Breast epithelium (tissue), 4 donors: ENCODE data around the gene FAM107A. TPM values are rescaled to one million over a fixed set of nuclear protein-coding genes. Genes with fewer than 3 reads are reported as not detected.

Experiments used
- DNase-seq, 2 donors: peaks; one replicate each; pipeline ENCODE4 v3.0.0-alpha.2; 2019; ENCODE audit warnings: low spot score in 2 of 2
- H3K27ac ChIP-seq, 2 donors: fragments of 200-600 bp; sonication (generic) in 1 of 2; one replicate each; pipeline ENCODE4 v1.5.1; 2016 to 2019; ENCODE audit warnings: mild to moderate bottlenecking in 1 of 2
- H3K27me3 ChIP-seq, 2 donors: fragments of 200-600 bp; sonication (generic) in 1 of 2; one replicate each; pipeline versions ENCODE4 v1.5.1 to v1.6.0; 2017 to 2019; ENCODE audit warnings: control low read depth in 1 of 2, mild to moderate bottlenecking in 1 of 2
- H3K36me3 ChIP-seq: fragments of 200-600 bp; one replicate; pipeline ENCODE4 v1.5.1; 2019
- H3K4me1 ChIP-seq, 2 donors: fragments of 200-600 bp; sonication (generic); one replicate each; pipeline ENCODE4 v1.5.1; 2016 to 2019; ENCODE audit warnings: control low read depth in 1 of 2
- H3K4me3 ChIP-seq, 3 donors: fragments of 200-600 bp; sonication (generic); 1 replicate in 2 of 3; 2 replicates in 1 of 3; pipeline ENCODE4 v1.5.1; 2016 to 2019; ENCODE audit warnings: mild to moderate bottlenecking in 3 of 3, moderate library complexity in 2 of 3
- H3K9me3 ChIP-seq, 2 donors: fragments of 200-600 bp; sonication (generic) in 1 of 2; one replicate each; pipeline ENCODE4 v1.5.1; 2016 to 2019; ENCODE audit warnings: control low read depth in 1 of 2
- POLR2A ChIP-seq: fragments of 450-650 bp; IDR thresholded peaks from one replicate; pipeline ENCODE4 v1.6.1; 2016; ENCODE audit warnings: antibody characterized with exemption, mild to moderate bottlenecking, moderate library complexity
- POLR2AphosphoS5 ChIP-seq, 3 donors: sonication (generic); formaldehyde crosslinking; IDR thresholded peaks; one replicate each; pipeline ENCODE4 v1.6.1; 2017; ENCODE audit warnings: antibody characterized with exemption in 3 of 3
- intact Hi-C: fragments of 100-400 bp; cut with DNase I; formaldehyde crosslinking; loops from one replicate; pipeline ENCODE4 v1.15.1; 2023; ENCODE audit warnings: low total_unique reads
- total RNA-seq, 3 donors: library from RNA; depleted of rRNA; stranded (reverse); fragments of >200 nt; gene quantifications; one replicate each; pipeline ENCODE4 v1.1.0, GENCODE V29; 2016
- TF ChIP-seq, protein P1 (sequence below), 3 donors: fragments of 450-650 bp; IDR thresholded peaks; one replicate each; pipeline ENCODE4 v1.5.1; 2016 to 2017; ENCODE audit warnings: antibody characterized with exemption in 3 of 3, mild to moderate bottlenecking in 3 of 3, moderate library complexity in 3 of 3

FAM107A gene
- total RNA-seq, 3 donors from 2014 or later = 17.7 to 64.5 (median 31.9) TPM

DNA sequence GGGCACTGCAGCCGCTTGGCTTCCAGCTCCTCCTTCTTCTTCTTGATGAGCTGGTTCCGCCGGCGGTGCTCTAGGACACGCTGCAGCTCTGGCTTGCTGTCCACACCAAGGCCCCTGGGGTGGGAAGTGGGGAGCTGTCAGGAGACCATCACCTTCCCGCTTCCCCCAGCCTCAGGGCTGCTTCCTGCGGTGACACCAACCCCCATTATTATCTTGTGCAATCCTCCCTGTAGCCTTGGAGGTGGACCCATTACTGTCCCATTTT lies 10.0 kb downstream of the FAM107A start:
- Histone ChIP-seq H3K4me3 (no peak overlapping the region), H3K4me1 (no peaks in the 10 kb centered on the region), H3K36me3 (no peaks in the 10 kb centered on the region), H3K9me3 (no peaks in the 10 kb centered on the region), H3K27ac (no peak overlapping the region), H3K27me3 (no peaks in the 10 kb centered on the region)
- intact Hi-C loops = loop anchor here (5.0 kb wide), 1 partner anchor 50 kb away; no protein-coding TSS in a partner anchor
- no peak for DNase-seq
- TF ChIP-seq, protein P1, sequence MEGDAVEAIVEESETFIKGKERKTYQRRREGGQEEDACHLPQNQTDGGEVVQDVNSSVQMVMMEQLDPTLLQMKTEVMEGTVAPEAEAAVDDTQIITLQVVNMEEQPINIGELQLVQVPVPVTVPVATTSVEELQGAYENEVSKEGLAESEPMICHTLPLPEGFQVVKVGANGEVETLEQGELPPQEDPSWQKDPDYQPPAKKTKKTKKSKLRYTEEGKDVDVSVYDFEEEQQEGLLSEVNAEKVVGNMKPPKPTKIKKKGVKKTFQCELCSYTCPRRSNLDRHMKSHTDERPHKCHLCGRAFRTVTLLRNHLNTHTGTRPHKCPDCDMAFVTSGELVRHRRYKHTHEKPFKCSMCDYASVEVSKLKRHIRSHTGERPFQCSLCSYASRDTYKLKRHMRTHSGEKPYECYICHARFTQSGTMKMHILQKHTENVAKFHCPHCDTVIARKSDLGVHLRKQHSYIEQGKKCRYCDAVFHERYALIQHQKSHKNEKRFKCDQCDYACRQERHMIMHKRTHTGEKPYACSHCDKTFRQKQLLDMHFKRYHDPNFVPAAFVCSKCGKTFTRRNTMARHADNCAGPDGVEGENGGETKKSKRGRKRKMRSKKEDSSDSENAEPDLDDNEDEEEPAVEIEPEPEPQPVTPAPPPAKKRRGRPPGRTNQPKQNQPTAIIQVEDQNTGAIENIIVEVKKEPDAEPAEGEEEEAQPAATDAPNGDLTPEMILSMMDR (IDR thresholded peaks at IDR 0.05) = no peak
- TF ChIP-seq POLR2A (no peak), POLR2AphosphoS5 (IDR thresholded peaks at IDR 0.05) (no peak)

GRCh38 chr3:58566398-58567250 lies 10.6 kb downstream of the FAM107A start:
- no peaks in the 10 kb centered on the region for H3K9me3 ChIP-seq
- TF ChIP-seq POLR2AphosphoS5 (IDR thresholded peaks at IDR 0.05) (no peak), POLR2A (no peak)
- TF ChIP-seq, protein P1 (IDR thresholded peaks at IDR 0.05) = no peak
- no peaks in the 10 kb centered on the region for H3K4me1 ChIP-seq
- peak in 1 of 2 donors; percentile 1 for DNase-seq
- intact Hi-C loops = loop anchor here (5.0 kb wide), 1 partner anchor 51 kb away; no protein-coding TSS in a partner anchor
- H3K36me3 ChIP-seq = no peaks in the 10 kb centered on the region
- H3K4me3 ChIP-seq = no peak overlapping the region
- H3K27ac ChIP-seq = no peak overlapping the region
- H3K27me3 ChIP-seq = no peaks in the 10 kb centered on the region

DNA sequence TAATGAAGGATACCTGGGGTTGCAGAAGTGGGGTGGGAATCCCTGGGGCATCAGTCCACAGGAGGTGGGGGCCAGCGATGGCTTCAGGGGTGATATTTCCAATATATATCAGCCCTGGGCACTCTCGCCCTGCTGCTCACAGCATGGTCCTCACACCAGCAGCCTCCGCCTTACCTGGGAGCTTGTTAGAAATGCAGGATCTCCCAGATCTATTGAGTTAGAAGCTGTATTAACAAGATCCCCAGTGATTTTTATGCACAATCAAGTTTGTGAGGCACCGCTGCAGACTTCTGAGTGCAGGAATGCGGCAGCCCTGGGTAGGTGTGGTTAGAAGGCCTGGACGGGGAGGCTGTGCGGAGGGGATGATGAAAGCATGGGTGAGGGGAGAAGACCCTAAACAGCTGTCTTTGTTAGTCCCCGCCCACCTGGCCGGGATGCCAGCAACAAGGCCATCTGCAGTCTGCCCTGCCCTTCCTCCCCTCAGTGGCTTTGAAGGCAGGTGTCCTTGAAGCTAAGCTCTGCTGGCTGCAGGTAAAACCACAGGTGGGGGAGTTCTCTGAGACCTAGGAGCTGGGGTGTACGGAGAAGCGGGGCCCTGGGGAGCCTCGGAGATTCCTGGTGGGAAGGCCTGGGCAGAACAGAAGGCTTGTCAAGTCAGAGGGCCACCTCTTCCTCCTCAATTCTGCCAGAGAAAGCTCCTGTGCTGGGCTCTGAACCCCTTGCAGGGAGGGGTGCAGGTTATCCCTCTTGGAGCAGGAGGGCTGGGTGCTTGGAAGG lies 11.4 kb downstream of the FAM107A start:
- TF ChIP-seq, protein P1 (IDR thresholded peaks at IDR 0.05) = no peak
- TF ChIP-seq POLR2AphosphoS5 (IDR thresholded peaks at IDR 0.05) (no peak), POLR2A (no peak)
- Histone ChIP-seq H3K4me3 (no peak overlapping the region), H3K36me3 (no peaks in the 10 kb centered on the region), H3K9me3 (no peaks in the 10 kb centered on the region), H3K4me1 (no peaks in the 10 kb centered on the region), H3K27me3 (no peaks in the 10 kb centered on the region), H3K27ac (no peak overlapping the region)
- no peak for DNase-seq
- intact Hi-C loops = loop anchor here (5.0 kb wide), 1 partner anchor 51 kb away; no protein-coding TSS in a partner anchor

GRCh38 chr3:58564456-58565160 lies 12.6 kb downstream of the FAM107A start:
- intact Hi-C loops = loop anchor here (5.0 kb wide), 1 partner anchor 53 kb away; no protein-coding TSS in a partner anchor
- Histone ChIP-seq H3K9me3 (no peaks in the 10 kb centered on the region), H3K27me3 (no peaks in the 10 kb centered on the region), H3K36me3 (no peaks in the 10 kb centered on the region), H3K4me3 (no peak overlapping the region), H3K4me1 (no peaks in the 10 kb centered on the region), H3K27ac (no peak overlapping the region)
- DNase-seq = no peak
- TF ChIP-seq POLR2AphosphoS5 (IDR thresholded peaks at IDR 0.05) (no peak), POLR2A (no peak)
- TF ChIP-seq, protein P1 (IDR thresholded peaks at IDR 0.05) = no peak
